ENCODE results near the gene ZCCHC14.
A peak's percentile ranks its signal among the peaks of the same experiment; 100 is the strongest.

The ZCCHC14 gene

DNA sequence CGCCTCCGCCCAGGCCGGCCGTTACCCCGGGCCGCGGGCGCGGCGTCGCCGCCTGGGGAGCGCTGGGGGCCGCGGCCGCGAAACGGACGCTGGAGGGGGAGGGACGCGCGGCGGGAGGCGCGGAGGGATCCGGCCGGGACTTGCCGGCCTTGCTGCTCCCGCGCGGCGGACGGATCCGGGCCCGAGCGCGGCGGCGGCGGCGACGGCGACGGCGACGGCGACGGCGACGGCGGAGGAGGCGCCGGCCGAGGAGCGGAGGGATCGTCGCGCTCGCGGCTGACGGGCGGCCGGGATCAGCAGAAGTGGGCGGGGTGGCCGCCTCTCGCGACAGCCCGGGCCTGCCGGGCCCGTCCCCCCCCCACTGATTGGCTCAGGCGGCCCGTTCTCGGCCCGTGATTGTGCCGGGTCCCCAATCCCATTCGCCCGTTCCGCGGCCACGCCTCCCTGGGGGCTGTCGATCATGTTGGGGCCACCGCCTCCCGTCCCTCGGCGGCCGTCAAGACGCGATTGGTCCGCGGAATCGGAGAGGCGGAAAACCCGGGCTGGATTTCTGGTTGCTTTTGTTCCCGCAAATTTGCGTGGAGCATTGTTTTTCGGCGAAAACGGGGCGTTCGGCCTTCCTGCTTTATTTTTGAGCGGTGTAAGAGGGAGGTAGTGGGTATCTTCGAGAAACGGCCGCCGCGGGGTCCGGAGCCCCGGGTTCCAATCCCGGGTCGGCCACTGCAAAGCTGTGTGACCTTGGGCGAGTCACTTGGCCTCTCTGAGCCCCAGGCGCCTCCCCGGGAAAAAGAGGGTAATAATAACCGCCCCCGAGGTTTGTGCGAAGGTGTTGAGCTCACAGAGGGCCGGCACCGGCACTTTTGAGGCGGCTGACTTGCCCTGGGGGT is at the start of gene ZCCHC14:
ZCCHC14 (minus strand) TSS at position 304 of the 887 bp plus-strand sequence. CDS start 786 bp downstream, outside the sequence.
- Histone ChIP-seq H2AFZ (ENCODE audit: low read depth) (peak within 1 kb of the TSS; percentile 83), H3K4me3 (IDR thresholded peaks at IDR 0.05; ENCODE audit: insufficient read depth, low read depth, low read length) (no peak within 1 kb of the TSS), H3K4me1 (ENCODE audit: low read depth, poor library complexity, severe bottlenecking) (peaks cover 10% of the 10 kb centered on the region), H3K27me3 (ENCODE audit: insufficient read depth, low read depth) (no peaks in the 10 kb centered on the region), H4K20me1 (ENCODE audit: insufficient read depth) (no peaks in the 10 kb centered on the region), H3K36me3 (ENCODE audit: insufficient read depth) (no peaks in the 10 kb centered on the region), H3K9ac (no peak within 1 kb of the TSS; the same call in 1 of the 2 replicates), H3K79me2 (ENCODE audit: insufficient read depth, low read depth) (peaks cover 10% of the 10 kb centered on the region; the same call in 1 of the 2 replicates), H3K4me2 (peak within 1 kb of the TSS; percentile 54), H3K27ac (no peak within 1 kb of the TSS)
- TF ChIP-seq, protein P1, sequence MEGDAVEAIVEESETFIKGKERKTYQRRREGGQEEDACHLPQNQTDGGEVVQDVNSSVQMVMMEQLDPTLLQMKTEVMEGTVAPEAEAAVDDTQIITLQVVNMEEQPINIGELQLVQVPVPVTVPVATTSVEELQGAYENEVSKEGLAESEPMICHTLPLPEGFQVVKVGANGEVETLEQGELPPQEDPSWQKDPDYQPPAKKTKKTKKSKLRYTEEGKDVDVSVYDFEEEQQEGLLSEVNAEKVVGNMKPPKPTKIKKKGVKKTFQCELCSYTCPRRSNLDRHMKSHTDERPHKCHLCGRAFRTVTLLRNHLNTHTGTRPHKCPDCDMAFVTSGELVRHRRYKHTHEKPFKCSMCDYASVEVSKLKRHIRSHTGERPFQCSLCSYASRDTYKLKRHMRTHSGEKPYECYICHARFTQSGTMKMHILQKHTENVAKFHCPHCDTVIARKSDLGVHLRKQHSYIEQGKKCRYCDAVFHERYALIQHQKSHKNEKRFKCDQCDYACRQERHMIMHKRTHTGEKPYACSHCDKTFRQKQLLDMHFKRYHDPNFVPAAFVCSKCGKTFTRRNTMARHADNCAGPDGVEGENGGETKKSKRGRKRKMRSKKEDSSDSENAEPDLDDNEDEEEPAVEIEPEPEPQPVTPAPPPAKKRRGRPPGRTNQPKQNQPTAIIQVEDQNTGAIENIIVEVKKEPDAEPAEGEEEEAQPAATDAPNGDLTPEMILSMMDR (conservative IDR thresholded peaks at IDR 0.05; ENCODE audit: low read depth, low read length): no peak

DNA sequence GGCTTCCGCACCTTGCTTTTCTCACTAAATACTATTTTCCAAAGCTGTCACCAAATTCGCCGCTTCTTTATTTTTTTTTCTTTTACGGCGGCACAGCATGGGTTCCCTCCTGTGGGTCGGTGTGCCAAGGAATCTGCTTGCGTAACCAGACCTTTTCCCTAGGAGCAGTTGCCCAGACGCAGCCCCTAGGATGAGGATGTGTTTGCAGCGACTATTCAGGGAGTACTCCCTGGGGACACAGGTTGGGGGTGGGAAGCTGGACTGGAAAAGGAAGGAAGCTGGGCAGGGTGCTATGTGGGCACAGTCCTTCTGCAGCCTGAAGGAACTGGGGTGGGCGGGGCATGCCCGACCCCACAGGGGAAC is 49.0 kb upstream of the ZCCHC14 start:
- no peak overlapping the region for H3K4me3 ChIP-seq (IDR thresholded peaks at IDR 0.05; ENCODE audit: insufficient read depth, low read depth, low read length)
- H2AFZ ChIP-seq (ENCODE audit: low read depth): no peak overlapping the region
- H3K36me3 ChIP-seq (ENCODE audit: insufficient read depth): no peaks in the 10 kb centered on the region
- no peaks in the 10 kb centered on the region for H3K4me1 ChIP-seq (ENCODE audit: low read depth, poor library complexity, severe bottlenecking)
- H3K27ac ChIP-seq: no peak overlapping the region
- H3K27me3 ChIP-seq (ENCODE audit: insufficient read depth, low read depth): peaks cover 88% of the 10 kb centered on the region
- no peak overlapping the region for H3K9ac ChIP-seq
- H4K20me1 ChIP-seq (ENCODE audit: insufficient read depth): no peaks in the 10 kb centered on the region
- no peak overlapping the region for H3K4me2 ChIP-seq
- TF ChIP-seq, protein P1 (conservative IDR thresholded peaks at IDR 0.05; ENCODE audit: low read depth, low read length): no peak
- no peaks in the 10 kb centered on the region for H3K79me2 ChIP-seq (ENCODE audit: insufficient read depth, low read depth)

DNA sequence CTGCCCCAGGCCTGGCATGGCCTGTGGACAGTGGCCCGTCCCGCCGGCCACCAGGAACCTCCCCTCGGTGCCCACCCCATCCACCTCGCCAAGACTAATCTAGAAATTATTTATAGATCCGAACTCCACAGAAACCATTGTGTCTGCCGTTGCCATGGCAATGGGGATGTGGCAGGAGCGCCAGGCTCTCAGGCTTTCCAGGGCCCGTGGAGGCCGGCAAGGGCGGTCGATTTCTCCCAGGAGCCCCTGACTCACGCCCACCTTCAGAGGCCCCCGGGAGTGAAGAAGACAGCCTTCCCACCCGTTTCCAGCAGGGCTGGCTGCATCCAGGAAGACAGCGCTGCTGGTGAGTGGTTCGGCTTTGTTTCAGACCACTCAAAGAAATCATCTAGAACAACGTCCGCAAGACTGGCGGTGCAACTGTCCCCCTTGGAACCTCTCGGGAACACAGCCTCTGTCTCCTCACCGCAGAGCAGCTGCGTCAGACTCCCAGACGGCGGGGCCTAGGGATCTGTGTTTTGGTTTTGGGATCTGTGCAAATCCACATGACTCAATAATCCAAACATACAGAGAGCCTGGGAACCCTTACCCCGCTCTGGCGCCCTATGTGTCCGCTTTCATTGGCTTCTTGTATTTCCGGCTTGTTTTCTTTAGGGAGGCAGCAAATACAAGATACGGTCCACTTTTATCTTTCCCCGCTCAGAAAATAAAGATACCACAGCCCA is 48.5 kb upstream of the ZCCHC14 start:
- Histone ChIP-seq H4K20me1 (ENCODE audit: insufficient read depth) (no peaks in the 10 kb centered on the region), H3K27ac (no peak overlapping the region), H3K36me3 (ENCODE audit: insufficient read depth) (no peaks in the 10 kb centered on the region), H3K4me1 (ENCODE audit: low read depth, poor library complexity, severe bottlenecking) (no peaks in the 10 kb centered on the region), H3K9ac (no peak overlapping the region), H3K79me2 (ENCODE audit: insufficient read depth, low read depth) (no peaks in the 10 kb centered on the region), H2AFZ (ENCODE audit: low read depth) (no peak overlapping the region), H3K4me3 (IDR thresholded peaks at IDR 0.05; ENCODE audit: insufficient read depth, low read depth, low read length) (no peak overlapping the region), H3K4me2 (no peak overlapping the region), H3K27me3 (ENCODE audit: insufficient read depth, low read depth) (peaks cover 88% of the 10 kb centered on the region)
- TF ChIP-seq, protein P1 (conservative IDR thresholded peaks at IDR 0.05; ENCODE audit: low read depth, low read length): no peak

DNA sequence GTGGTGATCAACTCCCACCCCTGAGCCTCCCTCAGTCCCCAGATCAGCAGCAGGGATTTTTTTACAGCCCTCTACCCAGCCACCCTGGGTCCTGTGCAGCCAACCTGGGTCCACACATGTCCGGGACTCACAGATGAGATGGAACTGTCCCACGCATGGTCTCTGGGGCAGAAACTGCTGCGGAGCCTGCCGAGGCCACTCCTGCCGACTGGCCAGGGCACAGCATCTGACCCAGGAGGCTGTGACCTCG is 48.0 kb upstream of the ZCCHC14 start:
- H3K27ac ChIP-seq: no peak overlapping the region
- no peaks in the 10 kb centered on the region for H3K4me1 ChIP-seq (ENCODE audit: low read depth, poor library complexity, severe bottlenecking)
- H3K9ac ChIP-seq: no peak overlapping the region
- H3K36me3 ChIP-seq (ENCODE audit: insufficient read depth): no peaks in the 10 kb centered on the region
- H3K4me3 ChIP-seq (IDR thresholded peaks at IDR 0.05; ENCODE audit: insufficient read depth, low read depth, low read length): no peak overlapping the region
- no peaks in the 10 kb centered on the region for H3K79me2 ChIP-seq (ENCODE audit: insufficient read depth, low read depth)
- TF ChIP-seq, protein P1 (conservative IDR thresholded peaks at IDR 0.05; ENCODE audit: low read depth, low read length): no peak
- no peak overlapping the region for H3K4me2 ChIP-seq
- H3K27me3 ChIP-seq (ENCODE audit: insufficient read depth, low read depth): peaks cover 90% of the 10 kb centered on the region
- no peak overlapping the region for H2AFZ ChIP-seq (ENCODE audit: low read depth)
- no peaks in the 10 kb centered on the region for H4K20me1 ChIP-seq (ENCODE audit: insufficient read depth)
